Activated CD8-positive, alpha-beta memory T cell treated with anti-CD3 and anti-CD28 coated beads, Interleukin-2, amount 50 U/mL, for 1 hour (primary cell): Measurements from ENCODE around the gene PACSIN3.
"Not testable (repeated sequence)": the region's sequence is repeated elsewhere in the genome, so short reads cannot be mapped to it uniquely, and the experiment has no call there.

Experiments used
- DNase-seq: peaks from one replicate; pipeline ENCODE4 v3.0.0-alpha.2; 2020; ENCODE audit errors: extremely low read depth

Gene PACSIN3

DNA sequence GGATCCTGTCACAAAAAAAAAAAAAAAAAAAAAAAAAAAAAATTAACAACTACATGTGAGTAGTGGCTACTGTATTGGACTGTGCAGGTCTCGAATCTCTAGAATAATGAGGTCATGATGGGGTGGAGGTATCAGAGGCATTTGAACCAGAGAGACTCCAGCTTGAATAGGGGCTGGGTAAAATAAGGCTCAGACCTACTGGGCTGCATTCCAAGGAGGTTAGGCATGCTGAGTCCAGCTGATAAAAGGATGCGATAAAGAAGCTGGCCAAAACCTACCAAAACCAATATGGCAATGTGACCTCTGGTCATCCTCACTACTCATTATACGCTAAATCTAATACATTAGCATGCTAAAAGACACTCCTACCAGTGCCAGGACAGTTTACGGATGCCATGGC is 5.9 kb upstream of the PACSIN3 start:
- DNase-seq, result no peak

DNA sequence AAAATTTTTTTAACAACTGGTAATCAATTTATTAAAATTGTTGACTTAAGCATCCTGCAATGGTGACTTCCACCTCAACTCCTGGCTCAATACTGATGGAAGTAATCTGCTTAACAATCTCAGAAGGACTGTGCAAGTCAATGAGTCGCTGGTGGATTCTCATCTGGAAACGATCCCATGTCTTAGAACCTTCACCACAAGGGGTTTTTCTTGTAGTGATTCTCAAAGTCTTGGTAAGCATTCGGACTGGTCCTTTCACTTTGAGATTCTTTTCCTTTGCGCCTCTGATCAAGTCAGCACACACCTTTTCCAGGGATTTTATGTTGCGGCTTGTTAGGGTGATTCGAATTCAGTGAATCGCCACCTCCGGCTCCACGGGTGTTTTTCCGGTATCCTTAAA is 4.9 kb upstream of the PACSIN3 start:
- not testable (repeated sequence) for DNase-seq

DNA sequence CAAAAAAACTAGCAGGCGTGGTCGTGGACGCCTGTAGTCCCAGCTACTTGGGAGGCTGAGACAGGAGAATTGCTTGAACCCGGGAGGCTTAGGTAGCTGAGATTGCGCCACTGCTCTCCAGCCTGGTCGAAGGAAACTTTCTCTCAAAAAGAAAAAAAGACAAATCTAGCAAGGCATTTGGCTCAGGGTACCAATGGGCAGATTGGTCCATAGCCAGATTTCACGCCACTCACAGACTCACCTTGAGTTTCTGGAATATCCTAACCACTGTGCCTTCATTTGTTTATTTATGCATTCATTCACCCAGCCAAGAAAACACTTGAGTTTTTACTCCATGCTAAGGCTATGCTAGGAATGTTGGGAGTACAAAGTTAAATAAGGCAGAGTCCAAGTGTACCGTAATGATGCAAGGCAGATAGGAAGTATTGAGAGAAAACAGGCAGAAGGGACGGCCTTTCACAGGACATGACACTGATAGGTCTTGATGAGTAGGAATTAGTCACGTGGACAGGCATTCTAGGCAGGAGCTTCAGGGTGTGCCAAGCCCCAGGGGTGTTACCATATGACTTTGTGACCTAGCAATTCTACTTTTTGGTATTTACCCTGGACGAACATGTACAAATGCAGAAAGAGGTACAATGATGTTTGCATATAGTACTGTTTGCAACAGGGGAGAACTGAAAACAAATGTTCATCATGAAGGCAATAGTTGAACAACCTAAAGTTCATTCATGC is 3.0 kb upstream of the PACSIN3 start:
- no peak for DNase-seq

GRCh38 chr11:47188259-47188658 is 2.0 kb upstream of the PACSIN3 start:
- DNase-seq, result no peak

DNA sequence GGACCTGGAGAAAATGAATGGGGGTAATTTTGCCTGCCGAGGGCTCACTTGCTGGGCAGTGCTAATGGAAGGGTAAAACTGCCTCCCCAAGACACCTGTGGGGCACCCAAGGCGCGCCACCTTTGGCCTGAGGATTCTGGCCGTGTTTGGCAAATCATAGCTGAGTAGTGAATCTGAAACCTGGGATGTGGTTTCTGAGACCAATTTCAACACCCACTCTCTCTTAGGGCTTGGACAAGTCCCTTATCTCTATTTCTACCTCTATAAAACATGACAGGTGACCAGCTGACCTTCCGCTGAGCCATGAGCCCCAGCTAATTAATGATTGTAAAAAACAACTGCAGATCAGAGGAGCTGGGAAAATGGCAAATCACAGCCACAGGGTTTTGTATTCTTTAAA is 1.5 kb upstream of the PACSIN3 start:
- no peak for DNase-seq

- no peak for DNase-seq
These were observed 764 bp upstream of the PACSIN3 start for GRCh38 chr11:47186700-47187695.

DNA sequence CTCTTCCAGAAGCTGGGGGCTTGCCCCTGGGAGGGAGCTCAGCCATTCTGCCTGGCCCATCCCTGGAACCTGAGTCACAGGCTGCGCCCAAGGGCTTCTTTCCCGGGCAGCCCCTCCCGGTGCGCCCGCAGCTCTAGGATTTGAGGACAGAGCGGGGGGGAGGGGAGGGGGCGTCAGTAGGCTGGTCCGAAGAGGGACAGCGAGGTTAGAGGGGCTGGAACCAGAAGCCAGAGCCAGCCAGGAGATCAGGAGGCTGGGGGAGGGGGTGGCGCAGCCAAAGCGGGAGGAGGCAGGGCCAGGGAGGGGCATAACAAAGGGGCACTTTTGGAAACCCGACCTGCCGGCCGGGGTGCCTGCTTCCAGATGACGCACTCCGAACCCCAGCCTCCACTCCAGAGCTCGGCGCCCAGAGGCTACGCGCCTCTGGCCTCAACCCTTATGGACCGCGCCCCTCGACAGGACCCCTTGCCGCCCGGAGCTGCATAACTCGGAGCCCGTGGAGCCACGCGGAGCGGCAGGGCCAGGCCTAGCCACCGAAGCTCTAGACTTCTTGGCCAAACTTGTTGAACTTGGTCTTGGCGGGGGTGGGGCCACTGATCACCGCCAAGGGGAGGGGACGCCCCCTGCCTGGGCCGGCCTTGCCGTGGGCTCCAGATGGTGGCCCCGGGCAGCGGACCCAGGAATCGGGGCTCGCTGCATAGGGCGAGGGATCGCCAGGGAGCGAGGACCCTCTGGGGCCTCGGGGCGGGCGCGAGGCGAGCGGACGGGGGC is 744 bp downstream of the PACSIN3 start:
- no peak for DNase-seq

GRCh38 chr11:47184711-47185304 is 1.4 kb downstream of the PACSIN3 start:
- no peak for DNase-seq

DNA sequence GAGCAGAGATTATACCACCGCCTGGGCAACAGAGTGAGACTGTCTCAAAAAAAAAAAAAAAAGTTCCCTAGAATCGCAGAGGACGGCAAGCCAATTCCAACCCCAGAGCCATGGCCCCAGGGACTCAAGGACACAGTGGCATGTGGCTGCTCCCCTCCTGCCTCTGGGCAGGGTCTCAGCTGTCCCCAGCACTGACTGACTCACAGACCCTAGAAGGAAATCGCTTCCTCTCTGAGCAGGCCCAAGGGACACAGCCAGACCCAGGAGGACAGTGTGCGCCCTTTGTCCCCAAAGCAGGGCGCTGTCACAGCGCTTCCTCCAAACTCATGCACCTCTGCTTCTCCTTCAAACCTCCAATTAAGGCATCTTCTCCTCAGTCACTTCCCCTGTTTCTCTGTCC is 2.3 kb downstream of the PACSIN3 start:
- DNase-seq, result no peak

- no peak for DNase-seq
These were observed 3.0 kb downstream of the PACSIN3 start for GRCh38 chr11:47183031-47183856.

- DNase-seq, result no peak
These were observed 3.9 kb downstream of the PACSIN3 start for GRCh38 chr11:47182380-47182779.

DNA sequence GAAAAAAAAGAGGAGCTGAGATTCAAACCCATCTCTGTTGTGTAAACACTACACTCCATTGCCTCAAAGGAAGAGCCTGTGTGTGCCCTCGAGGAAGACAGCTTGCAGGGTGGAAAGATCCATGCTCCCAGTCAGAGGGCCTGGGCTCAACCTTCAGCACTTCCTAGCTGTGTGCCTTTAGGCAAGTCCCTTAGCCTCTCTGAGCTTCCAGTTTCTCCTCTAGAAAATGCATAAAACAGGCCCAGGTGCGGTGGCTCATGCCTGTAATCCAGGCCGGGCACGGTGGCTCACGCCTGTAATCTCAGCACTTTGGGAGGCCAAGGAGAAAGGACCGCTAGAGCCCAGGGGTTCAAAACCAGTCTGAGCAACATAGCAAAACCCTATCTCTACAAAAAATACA is 5.0 kb downstream of the PACSIN3 start:
- DNase-seq, result no peak

DNA sequence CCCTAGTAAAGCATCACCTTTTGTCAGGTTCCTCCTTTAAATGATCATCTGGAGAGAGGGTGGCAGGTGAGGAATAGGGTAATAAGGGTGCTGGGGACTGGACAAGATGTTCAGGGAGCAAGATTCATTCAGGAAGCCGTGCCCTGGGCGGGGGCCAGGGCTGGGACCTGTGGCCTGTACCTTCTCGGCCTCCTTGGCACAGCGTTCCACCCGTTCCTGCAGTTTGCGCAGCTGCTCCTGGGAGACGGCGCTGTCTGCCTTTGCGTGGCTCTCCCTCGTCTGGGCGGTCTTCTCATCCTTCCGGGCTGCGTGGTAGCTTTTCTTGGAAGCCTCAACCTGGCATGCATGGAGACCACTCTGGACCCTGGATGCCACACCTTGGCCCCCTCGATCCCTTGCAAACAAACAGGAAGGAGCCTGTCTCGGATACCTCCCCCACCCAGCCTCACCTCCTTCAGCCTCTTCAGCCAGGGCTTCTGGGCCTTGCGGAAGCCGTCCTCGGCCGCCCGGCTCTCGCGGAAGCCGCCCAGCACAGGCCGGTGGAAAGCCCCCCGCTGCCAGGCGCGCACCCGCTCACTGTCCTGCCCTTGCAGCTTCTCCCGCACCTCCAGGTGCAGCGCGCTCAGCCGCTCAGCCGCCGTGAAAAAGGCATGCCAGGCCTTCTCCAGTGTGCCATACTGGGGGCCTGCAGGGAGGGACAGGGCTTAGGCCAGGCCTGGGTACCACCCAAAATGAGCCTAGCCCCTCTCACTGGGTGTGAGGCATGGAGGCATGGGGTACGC is 6.0 kb downstream of the PACSIN3 start:
- no peak for DNase-seq

GRCh38 chr11:47179655-47179991 is 6.6 kb downstream of the PACSIN3 start:
- DNase-seq, result no peak

DNA sequence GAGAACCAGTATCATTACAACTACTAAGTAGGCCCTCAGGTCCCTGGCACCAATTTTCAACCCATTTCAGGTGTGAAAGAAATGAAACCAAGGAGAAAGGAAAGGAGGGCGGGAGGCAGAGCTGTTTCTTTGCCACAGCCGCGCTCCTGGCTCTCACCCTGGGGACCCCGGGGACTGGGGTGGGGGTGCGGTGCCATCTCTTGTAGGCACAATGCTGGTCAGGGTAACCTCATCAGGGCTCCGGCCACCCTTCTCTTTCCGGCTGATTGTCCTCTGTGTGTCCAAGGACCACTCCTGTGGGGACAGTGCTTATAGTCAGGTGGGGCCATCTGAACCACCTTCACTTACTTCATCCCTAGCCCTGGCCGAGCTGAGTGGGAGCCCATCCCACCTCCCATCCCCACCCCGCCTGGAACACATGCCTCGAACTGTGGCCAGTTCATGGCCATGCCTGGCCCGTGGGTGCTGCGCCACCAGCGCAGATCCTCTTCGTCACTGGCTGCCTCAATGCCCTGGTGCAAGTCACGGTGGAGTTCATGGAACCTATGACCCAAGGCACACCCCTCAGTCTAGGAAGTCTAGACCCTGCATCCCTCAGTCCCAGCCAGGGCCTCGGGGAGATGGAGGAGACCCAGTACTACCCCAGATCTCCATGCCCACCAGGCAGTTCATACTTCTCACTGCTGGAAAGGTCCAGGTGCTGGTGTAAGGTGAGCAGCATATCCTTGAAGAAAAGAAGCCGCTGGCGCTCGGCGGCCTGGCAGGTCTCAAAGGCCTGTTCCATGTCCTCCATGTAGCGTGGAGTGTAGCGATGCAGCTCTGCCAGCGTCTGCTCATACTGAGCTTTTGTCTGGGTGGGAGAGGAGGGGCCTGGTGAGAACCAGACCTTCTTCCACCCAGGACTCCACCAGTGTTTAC is 7.2 kb downstream of the PACSIN3 start:
- DNase-seq, result no peak

GRCh38 chr11:47178316-47178715 is 7.9 kb downstream of the PACSIN3 start:
- no peak for DNase-seq

DNA sequence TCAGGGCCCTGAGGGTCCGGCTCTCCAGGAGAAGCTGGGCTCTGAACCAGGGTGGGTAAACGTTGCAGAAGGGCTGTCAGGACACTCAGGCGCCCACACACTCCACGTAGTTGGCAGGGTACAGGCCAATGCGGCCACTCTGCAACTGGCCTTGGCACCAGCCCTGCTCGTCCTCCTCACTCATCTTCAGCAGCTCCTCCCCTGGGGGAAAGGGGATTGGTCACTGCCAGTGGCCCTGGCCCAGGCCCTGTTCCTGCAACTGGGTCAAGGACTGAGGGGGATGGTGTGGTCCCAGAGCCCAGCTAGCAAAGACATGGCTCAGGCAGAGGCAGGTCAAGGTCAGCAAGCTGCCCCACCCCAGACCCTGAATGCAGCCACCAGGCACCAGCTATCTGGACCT is 8.4 kb downstream of the PACSIN3 start:
- no peak for DNase-seq

- peak; percentile 55 for DNase-seq
These were observed 8.9 kb downstream of the PACSIN3 start for GRCh38 chr11:47177229-47177845.
